SW480 (cell line): ENCODE results near the gene PTPRE.

Source experiments
- DNase-seq: peaks from one replicate; pipeline ENCODE4 v3.0.0-alpha.2; 2016; ENCODE audit warnings: low spot score

PTPRE gene

GRCh38 chr10:128000471-128001362, 93.8 kb downstream of the PTPRE start:
- no peak for DNase-seq

GRCh38 chr10:128001363-128001745, 94.5 kb downstream of the PTPRE start:
- DNase-seq = no peak

GRCh38 chr10:128001849-128002248, 94.9 kb downstream of the PTPRE start:
- DNase-seq = no peak

- no peak for DNase-seq
These were observed 96.6 kb downstream of the PTPRE start for GRCh38 chr10:128003521-128003920.

- DNase-seq = no peak
These were observed 99.0 kb downstream of the PTPRE start for GRCh38 chr10:128005858-128006257.

- DNase-seq = no peak
These were observed 100.2 kb downstream of the PTPRE start for GRCh38 chr10:128007056-128007455.

GRCh38 chr10:128007971-128008370, 101.1 kb downstream of the PTPRE start:
- no peak for DNase-seq

GRCh38 chr10:128008521-128009250, 101.8 kb downstream of the PTPRE start:
- DNase-seq = no peak

GRCh38 chr10:128009372-128010126, 102.6 kb downstream of the PTPRE start:
- DNase-seq = no peak

- peak; percentile 51 for DNase-seq
These were observed 104.4 kb downstream of the PTPRE start for GRCh38 chr10:128011059-128011979.

GRCh38 chr10:128013626-128014025, 106.7 kb downstream of the PTPRE start:
- no peak for DNase-seq

GRCh38 chr10:128014236-128014635, 107.3 kb downstream of the PTPRE start:
- no peak for DNase-seq

- no peak for DNase-seq
These were observed 109.6 kb downstream of the PTPRE start for GRCh38 chr10:128016423-128017060.

GRCh38 chr10:128017822-128018221, 110.9 kb downstream of the PTPRE start:
- no peak for DNase-seq

GRCh38 chr10:128018236-128018635, 111.3 kb downstream of the PTPRE start:
- no peak for DNase-seq

- DNase-seq = no peak
These were observed 111.8 kb downstream of the PTPRE start for GRCh38 chr10:128018691-128019090.

- DNase-seq = no peak
These were observed 115.6 kb downstream of the PTPRE start for GRCh38 chr10:128022261-128023196.

- no peak for DNase-seq
These were observed 117.5 kb downstream of the PTPRE start for GRCh38 chr10:128024426-128024825.

GRCh38 chr10:128025437-128025836, 118.5 kb downstream of the PTPRE start:
- no peak for DNase-seq

GRCh38 chr10:128025951-128026350, 119.0 kb downstream of the PTPRE start:
- DNase-seq = no peak
